ENCODE measurements around the gene NRP1. TPM values are rescaled to one million over a fixed set of nuclear protein-coding genes. Genes with fewer than 3 reads are reported as not detected.

The NRP1 gene
- polyA plus RNA-seq, 6 donors from 2014 or later = not detected

DNA sequence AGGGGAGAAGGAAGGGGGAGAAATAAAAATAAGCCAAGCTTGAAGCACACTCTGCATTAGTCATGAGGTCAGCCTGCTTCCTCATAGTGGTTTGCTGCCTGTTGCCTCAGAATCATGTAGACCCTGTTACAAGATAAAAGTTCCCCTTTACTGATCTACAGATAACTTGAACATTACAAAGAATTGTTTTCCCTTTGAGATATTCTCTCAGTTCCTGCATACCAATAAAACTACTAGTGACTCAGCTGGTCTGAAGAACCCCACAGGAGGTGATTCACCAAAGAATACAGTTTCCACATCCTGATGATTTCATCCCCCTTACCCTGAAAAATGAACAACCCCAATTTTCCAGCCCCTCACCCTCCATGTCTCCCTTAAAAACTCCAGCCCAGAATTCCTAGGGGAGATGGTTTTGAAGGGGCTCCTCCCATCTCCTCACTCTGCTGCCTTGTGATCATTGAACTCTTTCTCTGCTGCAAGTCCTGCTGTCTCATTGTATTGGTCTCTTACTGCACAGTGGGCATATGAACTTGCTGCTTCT is 31.5 kb upstream of the NRP1 start:
- H3K4me1 Mint-ChIP-seq = no peaks in the 10 kb centered on the region
- ATAC-seq (ENCODE audit: low read depth in 2 of 2) = no peak

DNA sequence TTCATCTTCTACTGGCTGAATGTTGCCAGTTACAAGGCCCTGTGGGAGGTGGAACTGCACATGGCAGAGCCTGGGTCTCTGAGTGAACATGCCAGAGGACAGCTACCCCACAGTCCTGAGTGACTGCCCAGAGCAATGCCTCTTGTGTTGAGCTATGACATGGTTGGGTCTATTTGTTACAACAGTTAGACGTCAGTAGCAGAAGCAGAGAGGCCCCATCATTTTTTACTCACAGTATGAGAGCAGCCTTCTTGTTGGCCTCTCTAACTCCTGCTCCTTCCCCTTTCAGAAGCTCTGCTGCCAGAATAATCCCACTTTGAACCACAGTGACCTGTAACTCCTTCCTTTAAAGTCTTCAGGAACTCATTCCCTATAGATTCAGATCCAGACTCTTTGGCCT is 30.8 kb upstream of the NRP1 start:
- Mint-ChIP-seq H3K9me3 (peaks cover 2 to 37% (median 12%) of the 10 kb centered on the region in 7 donors), H3K27ac (no peak overlapping the region), H3K36me3 (no peaks in the 10 kb centered on the region), H3K4me1 (no peaks in the 10 kb centered on the region), H3K4me3 (no peak overlapping the region), H3K27me3 (peaks cover 0 to 12% (median 0%) of the 10 kb centered on the region in 3 donors)
- ATAC-seq (ENCODE audit: low read depth in 2 of 2) (no peak), DNase-seq (no peak)

More for the DNA sequence above, 31.5 kb upstream of the NRP1 start:
- Mint-ChIP-seq H3K27ac (no peak overlapping the region), H3K9me3 (peaks cover 2 to 32% (median 12%) of the 10 kb centered on the region in 7 donors), H3K4me3 (no peak overlapping the region), H3K36me3 (no peaks in the 10 kb centered on the region), H3K27me3 (peaks cover 0 to 8% (median 0%) of the 10 kb centered on the region in 3 donors)
- DNase-seq = no peak

DNA sequence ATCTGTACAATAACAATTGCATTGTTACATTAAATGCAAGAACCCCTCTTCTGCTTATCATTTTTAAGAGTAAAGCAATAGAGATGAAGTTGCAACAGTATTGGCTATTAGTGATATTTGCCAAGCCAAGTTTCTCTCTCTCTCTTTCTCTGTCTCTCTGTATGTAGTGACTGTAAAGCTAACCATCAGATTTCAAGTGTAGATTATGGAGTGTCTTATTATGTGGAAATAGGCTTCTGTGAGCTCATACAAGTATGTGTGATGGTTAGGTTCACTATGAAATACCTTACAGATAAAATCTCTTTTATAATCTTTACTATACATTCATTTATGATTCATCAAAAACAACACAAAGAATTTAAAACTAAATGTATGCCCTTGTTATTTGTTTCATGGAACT is 28.6 kb upstream of the NRP1 start:
- DNase-seq (no peak), ATAC-seq (ENCODE audit: low read depth in 2 of 2) (no peak)
- peaks cover 0 to 5% (median 0%) of the 10 kb centered on the region in 3 donors for H3K27me3 Mint-ChIP-seq
- H3K36me3 Mint-ChIP-seq = no peaks in the 10 kb centered on the region
- H3K9me3 Mint-ChIP-seq = peaks cover 4 to 49% (median 7%) of the 10 kb centered on the region in 7 donors
- H3K4me1 Mint-ChIP-seq = no peaks in the 10 kb centered on the region
- H3K4me3 Mint-ChIP-seq = no peak overlapping the region
- no peak overlapping the region for H3K27ac Mint-ChIP-seq

DNA sequence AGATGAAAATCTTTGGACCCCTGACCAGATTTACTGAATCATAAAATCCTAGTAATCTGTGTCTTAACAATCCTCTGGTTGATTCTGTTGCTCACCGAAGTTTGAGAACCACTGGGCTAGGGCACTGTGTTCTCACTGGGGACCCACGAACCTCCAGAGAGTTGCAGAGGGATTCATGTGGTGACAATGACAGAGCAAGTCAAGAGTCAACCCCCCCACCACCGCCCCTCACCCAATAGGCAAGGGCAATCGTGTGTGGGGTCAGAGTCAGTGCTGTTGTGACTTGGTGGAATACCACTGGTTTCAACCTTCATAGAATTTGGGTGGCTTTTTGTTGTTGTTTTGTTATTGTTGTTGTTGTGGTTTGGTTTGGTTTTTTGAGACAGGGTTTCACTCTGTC is 23.5 kb upstream of the NRP1 start:
- Mint-ChIP-seq H3K9me3 (peaks cover 0 to 26% (median 2%) of the 10 kb centered on the region in 7 donors), H3K4me3 (no peak overlapping the region), H3K4me1 (no peaks in the 10 kb centered on the region), H3K27me3 (peaks cover 0 to 8% (median 0%) of the 10 kb centered on the region in 3 donors), H3K36me3 (no peaks in the 10 kb centered on the region), H3K27ac (no peak overlapping the region)
- ATAC-seq (ENCODE audit: low read depth in 2 of 2) = no peak
- DNase-seq = no peak

DNA sequence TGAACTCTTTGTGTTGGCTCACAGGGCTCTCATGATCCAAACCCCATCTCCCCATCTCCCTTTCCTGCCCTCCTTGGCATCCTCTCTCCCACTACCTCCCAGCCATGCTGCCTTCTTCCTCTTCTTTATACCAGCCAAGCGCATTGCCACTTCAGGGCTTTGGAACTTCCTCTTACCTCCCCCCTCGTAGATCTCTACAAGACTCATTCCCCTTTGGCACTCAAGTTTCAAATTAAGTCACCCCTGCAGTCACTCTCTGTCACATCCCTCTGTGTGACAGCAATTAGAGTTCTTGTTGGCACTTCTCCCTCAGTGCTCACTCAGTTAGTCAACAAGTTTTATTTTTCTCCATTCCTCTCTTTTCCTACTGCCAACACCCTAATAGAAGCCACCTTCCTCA is 20.8 kb upstream of the NRP1 start:
- ATAC-seq (ENCODE audit: low read depth in 2 of 2) (no peak), DNase-seq (no peak)
- H3K4me1 Mint-ChIP-seq = no peaks in the 10 kb centered on the region
- no peak overlapping the region for H3K4me3 Mint-ChIP-seq
- H3K27ac Mint-ChIP-seq = no peak overlapping the region
- H3K9me3 Mint-ChIP-seq = peaks cover 0 to 12% (median 4%) of the 10 kb centered on the region in 7 donors
- H3K27me3 Mint-ChIP-seq = peaks cover 0 to 4% (median 0%) of the 10 kb centered on the region in 3 donors
- no peaks in the 10 kb centered on the region for H3K36me3 Mint-ChIP-seq

DNA sequence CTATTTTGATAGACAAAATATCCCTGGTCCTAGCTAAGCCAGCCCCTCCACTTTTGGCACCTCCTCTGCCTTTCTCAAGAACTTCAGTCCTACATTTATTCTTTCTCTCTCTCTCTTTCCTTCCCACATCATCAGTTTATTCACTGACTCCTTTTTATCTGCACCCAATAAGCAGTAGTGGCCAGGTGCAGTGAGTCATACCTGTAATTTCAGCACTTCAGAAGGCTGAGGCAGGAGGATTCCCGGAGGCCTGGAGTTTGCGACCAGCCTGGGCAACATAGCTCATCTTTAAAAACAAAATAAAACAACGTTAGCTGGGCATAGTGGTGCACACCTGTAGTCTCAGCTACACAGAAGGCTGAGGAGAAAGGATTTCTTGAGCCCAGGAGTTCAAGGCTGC is 19.4 kb upstream of the NRP1 start:
- no peak for DNase-seq
- H3K4me1 Mint-ChIP-seq = no peaks in the 10 kb centered on the region
- no peak overlapping the region for H3K4me3 Mint-ChIP-seq

DNA sequence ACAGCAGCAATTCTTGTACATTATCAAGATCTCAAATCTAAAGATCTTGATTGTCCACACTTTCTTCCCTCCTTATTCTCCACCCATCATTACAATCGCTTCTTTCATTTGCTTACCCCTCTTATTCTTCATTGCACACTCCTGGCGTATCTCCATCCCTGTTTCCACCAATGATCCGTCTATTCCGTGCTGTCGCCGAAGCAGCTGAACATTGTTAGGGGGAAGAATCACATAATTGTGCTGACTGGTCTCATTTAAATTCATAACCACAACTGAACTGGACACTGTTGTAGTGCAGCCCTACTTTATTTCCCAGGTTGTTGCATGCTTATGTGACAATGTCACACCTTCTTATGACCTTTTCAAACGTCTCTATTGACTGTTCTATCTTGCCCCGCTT is 18.9 kb upstream of the NRP1 start:
- H3K36me3 Mint-ChIP-seq = no peaks in the 10 kb centered on the region
- no peaks in the 10 kb centered on the region for H3K4me1 Mint-ChIP-seq
- ATAC-seq (ENCODE audit: low read depth in 2 of 2) = no peak
- peaks cover 0 to 4% (median 0%) of the 10 kb centered on the region in 7 donors for H3K9me3 Mint-ChIP-seq
- H3K27me3 Mint-ChIP-seq = peaks cover 0 to 4% (median 0%) of the 10 kb centered on the region in 3 donors
- no peak overlapping the region for H3K27ac Mint-ChIP-seq
- DNase-seq = no peak
- no peak overlapping the region for H3K4me3 Mint-ChIP-seq

More for the DNA sequence above, 19.4 kb upstream of the NRP1 start:
- Mint-ChIP-seq H3K27me3 (peaks cover 0 to 4% (median 0%) of the 10 kb centered on the region in 3 donors), H3K27ac (no peak overlapping the region), H3K36me3 (no peaks in the 10 kb centered on the region), H3K9me3 (peaks cover 0 to 4% (median 0%) of the 10 kb centered on the region in 7 donors)
- no peak for ATAC-seq (ENCODE audit: low read depth in 2 of 2)

DNA sequence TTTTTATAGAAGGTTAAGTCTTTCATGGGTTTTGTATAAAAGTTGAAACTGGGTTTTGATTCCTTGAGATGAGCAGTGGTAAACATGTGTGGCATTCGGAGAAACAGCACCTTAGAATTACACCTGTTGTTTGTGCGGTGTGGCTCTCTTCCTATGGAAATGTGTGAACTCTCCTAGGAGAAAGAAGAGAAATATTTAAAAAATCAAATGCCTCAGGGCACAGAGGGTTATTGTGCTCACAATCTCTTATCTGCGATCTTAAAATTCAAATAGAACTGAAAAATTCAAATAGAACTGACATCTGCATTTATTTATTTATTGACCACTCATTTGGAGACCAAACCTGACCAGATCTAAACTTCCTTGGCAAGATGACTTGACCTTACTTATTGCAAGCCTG is 18.1 kb upstream of the NRP1 start:
- no peak overlapping the region for H3K4me3 Mint-ChIP-seq
- H3K36me3 Mint-ChIP-seq = no peaks in the 10 kb centered on the region
- no peak overlapping the region for H3K27ac Mint-ChIP-seq
- DNase-seq (no peak), ATAC-seq (ENCODE audit: low read depth in 2 of 2) (no peak)
- H3K9me3 Mint-ChIP-seq = peaks cover 0 to 4% (median 0%) of the 10 kb centered on the region in 7 donors
- no peaks in the 10 kb centered on the region for H3K4me1 Mint-ChIP-seq
- H3K27me3 Mint-ChIP-seq = peaks cover 0 to 4% (median 0%) of the 10 kb centered on the region in 3 donors

DNA sequence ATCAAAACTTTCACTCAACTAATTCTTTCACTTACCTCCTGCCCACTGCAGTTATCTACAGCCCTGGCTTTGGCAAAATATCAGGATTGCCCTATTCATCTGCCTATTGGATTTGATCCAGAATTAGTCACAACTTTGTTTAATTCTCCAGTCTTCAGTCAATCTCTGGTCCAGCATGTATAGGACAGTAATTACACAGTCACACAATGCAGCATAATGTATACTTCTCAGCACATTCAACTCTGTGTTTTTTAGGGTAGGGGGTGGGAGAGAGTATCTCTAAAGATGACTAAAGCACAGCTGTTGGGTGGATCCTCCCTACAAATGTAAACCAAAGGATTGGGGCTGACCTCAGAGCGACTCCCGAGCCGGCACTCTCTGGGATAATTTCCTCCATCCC is 17.7 kb upstream of the NRP1 start:
- H3K4me3 Mint-ChIP-seq = no peak overlapping the region
- H3K36me3 Mint-ChIP-seq = no peaks in the 10 kb centered on the region
- H3K27ac Mint-ChIP-seq = no peak overlapping the region
- no peaks in the 10 kb centered on the region for H3K4me1 Mint-ChIP-seq
- DNase-seq (no peak), ATAC-seq (ENCODE audit: low read depth in 2 of 2) (no peak)
- peaks cover 0 to 4% (median 0%) of the 10 kb centered on the region in 7 donors for H3K9me3 Mint-ChIP-seq
- H3K27me3 Mint-ChIP-seq = peaks cover 0 to 4% (median 0%) of the 10 kb centered on the region in 3 donors

DNA sequence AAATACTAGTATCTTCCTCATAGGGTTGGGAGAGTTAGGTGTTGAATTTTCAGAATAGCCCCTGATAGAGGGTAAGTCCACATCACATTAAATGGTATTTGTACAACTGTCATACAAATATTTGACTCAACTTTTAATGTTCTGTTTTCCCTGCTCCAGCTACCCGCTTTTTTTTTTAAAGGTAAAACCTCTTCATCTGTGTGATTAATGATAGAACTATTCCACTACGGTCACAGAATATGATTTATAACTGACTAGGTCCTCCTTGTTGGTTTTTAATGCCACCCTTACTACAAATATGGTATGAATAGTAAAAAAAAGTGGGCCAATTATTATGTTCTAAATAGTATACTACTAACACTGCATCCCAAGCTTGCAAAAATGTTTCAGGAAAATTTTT is 15.6 kb upstream of the NRP1 start:
- Mint-ChIP-seq H3K4me3 (no peak overlapping the region), H3K27me3 (peaks cover 0 to 9% (median 8%) of the 10 kb centered on the region in 3 donors), H3K36me3 (no peaks in the 10 kb centered on the region), H3K9me3 (peaks cover 0 to 9% (median 0%) of the 10 kb centered on the region in 7 donors), H3K4me1 (no peaks in the 10 kb centered on the region), H3K27ac (no peak overlapping the region)
- DNase-seq (no peak), ATAC-seq (ENCODE audit: low read depth in 2 of 2) (no peak)

DNA sequence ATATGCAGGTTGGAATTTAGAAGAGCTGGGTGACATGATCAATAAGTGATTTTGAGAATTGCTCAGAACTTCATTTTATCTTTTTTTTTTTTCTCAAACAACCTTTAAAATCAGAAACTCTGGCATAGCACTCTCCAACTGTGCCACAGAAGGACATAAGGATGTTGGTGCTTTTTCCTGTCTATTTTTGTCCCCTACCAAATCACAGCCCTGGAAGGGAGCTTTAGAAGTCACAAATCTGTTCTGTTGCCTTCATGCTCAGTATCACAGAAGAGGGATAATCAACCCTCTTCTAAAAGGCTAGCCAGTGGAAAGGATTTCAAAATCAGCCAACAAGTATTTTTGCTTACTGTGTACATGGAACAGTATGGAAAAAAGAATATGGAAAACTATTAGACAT is 14.8 kb upstream of the NRP1 start:
- H3K4me1 Mint-ChIP-seq = no peaks in the 10 kb centered on the region
- no peak for DNase-seq
- peaks cover 2 to 13% (median 5%) of the 10 kb centered on the region in 7 donors for H3K9me3 Mint-ChIP-seq
- ATAC-seq (ENCODE audit: low read depth in 2 of 2) = no peak
- H3K36me3 Mint-ChIP-seq = peaks cover 0 to 8% of the 10 kb centered on the region in 2 donors
- H3K27me3 Mint-ChIP-seq = peaks cover 5 to 9% (median 8%) of the 10 kb centered on the region in 3 donors
- no peak overlapping the region for H3K27ac Mint-ChIP-seq
- no peak overlapping the region for H3K4me3 Mint-ChIP-seq

DNA sequence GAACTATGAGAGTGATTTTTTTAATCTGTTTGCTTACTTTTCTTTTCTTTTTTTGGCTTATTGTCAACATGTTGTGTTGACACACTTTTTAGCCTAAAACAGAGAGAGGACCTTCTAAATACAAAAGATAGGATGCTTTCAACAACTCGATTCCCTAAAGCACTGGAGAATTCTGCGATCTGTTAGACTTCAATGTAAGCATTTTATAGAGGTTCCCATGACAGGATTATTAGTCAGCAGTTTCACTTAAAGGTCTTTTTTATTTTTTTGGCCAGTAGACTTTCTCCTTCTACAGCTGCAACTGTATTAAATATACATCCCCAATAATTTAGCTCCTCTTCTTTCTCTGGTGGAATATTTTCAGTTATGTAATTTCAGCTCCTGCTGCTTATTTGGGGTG is 12.7 kb upstream of the NRP1 start:
- peaks cover 0 to 8% of the 10 kb centered on the region in 2 donors for H3K36me3 Mint-ChIP-seq
- no peak for DNase-seq
- no peak overlapping the region for H3K27ac Mint-ChIP-seq
- H3K9me3 Mint-ChIP-seq = peaks cover 3 to 13% (median 5%) of the 10 kb centered on the region in 7 donors
- no peak for ATAC-seq (ENCODE audit: low read depth in 2 of 2)
- H3K4me1 Mint-ChIP-seq = no peaks in the 10 kb centered on the region
- no peak overlapping the region for H3K4me3 Mint-ChIP-seq
- H3K27me3 Mint-ChIP-seq = peaks cover 11 to 17% (median 15%) of the 10 kb centered on the region in 3 donors

DNA sequence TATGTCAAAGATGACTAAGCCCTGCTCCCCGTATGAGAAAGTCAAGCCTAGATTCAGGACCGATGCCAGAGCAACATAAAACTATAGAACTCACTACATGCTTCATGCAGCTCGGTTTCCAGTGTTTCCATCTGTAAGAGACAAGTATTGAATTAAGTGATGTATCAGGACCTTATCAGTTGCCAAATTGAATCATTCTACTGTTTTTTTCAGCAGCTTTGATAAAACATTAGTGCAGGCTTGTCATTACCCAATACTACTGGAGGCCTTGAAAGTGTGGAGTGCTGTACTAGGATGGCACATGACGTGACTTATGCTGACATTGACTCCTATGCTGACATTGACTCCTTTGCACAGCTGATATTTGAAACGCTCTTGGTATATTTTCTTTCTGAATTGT is 10.8 kb upstream of the NRP1 start:
- Mint-ChIP-seq H3K4me3 (no peak overlapping the region), H3K27ac (no peak overlapping the region), H3K9me3 (peaks cover 3 to 13% (median 5%) of the 10 kb centered on the region in 7 donors), H3K36me3 (peaks cover 0 to 8% of the 10 kb centered on the region in 2 donors), H3K27me3 (peaks cover 15 to 17% (median 15%) of the 10 kb centered on the region in 3 donors), H3K4me1 (peaks cover 0 to 2% (median 0%) of the 10 kb centered on the region in 3 donors)
- DNase-seq = no peak
- no peak for ATAC-seq (ENCODE audit: low read depth in 2 of 2)

DNA sequence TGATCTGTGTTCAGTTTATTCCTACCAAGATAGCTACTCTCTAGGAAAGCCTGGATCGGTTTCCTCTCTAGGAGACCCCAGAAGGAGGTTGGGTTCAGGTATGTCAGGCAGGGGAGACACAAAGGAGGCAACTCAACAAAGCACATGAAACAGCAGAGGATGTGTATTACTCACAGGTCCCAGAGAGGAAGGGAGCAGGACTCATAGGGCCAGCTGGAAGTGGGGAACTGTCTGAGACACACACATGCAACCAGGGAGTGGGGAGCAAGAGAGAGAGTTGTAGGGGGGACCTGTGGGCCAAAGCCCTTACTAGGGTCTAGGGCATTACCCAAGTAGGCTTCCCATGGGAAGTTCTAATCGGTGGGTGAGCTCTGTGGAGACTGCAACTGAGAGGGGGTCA is 10.2 kb upstream of the NRP1 start:
- DNase-seq (no peak), ATAC-seq (ENCODE audit: low read depth in 2 of 2) (no peak)
- Mint-ChIP-seq H3K4me1 (peaks cover 0 to 2% (median 0%) of the 10 kb centered on the region in 3 donors), H3K36me3 (peaks cover 0 to 8% of the 10 kb centered on the region in 2 donors), H3K4me3 (no peak overlapping the region), H3K9me3 (peaks cover 3 to 13% (median 5%) of the 10 kb centered on the region in 7 donors), H3K27ac (no peak overlapping the region), H3K27me3 (peaks cover 15 to 19% (median 17%) of the 10 kb centered on the region in 3 donors)
